HAP-1 (cell line): ENCODE data around the gene ELFN1.

Experiments
- DNase-seq, 2 experiments: peaks; one replicate each; pipeline ENCODE4 v3.0.0-alpha.2; 2016 to 2020; ENCODE audit warnings: low spot score in 2 of 2
- H3K27me3 ChIP-seq: fragments of 250-450 bp; sonication (Bioruptor Pico); 2 replicates; pipeline ENCODE4 v1.5.1; 2020; ENCODE audit warnings: low read depth, mild to moderate bottlenecking, moderate library complexity
- H3K36me3 ChIP-seq: fragments of 250-450 bp; sonication (Bioruptor Pico); replicated peaks from 2 replicates; pipeline ENCODE4 v1.5.1; 2020; ENCODE audit warnings: mild to moderate bottlenecking
- H3K4me1 ChIP-seq: fragments of 250-450 bp; sonication (Bioruptor Pico); 2 replicates; pipeline ENCODE4 v1.5.1; 2020; ENCODE audit warnings: mild to moderate bottlenecking
- H3K4me3 ChIP-seq: fragments of 250-450 bp; sonication (Bioruptor Pico); 2 replicates; pipeline ENCODE4 v1.5.1; 2020; ENCODE audit warnings: mild to moderate bottlenecking, moderate library complexity
- H3K9me3 ChIP-seq: fragments of 250-450 bp; sonication (Bioruptor Pico); 2 replicates; pipeline ENCODE4 v1.5.1; 2020; ENCODE audit warnings: mild to moderate bottlenecking, moderate library complexity
- in situ Hi-C: fragments of 300-500 bp; cut with MboI; formaldehyde crosslinking; loops from 3 replicates; pipeline ENCODE4 v1.14.3; 2020; ENCODE audit warnings: low sequenced_read_pairs, inconsistent platforms, mixed read lengths

The ELFN1 gene

DNA sequence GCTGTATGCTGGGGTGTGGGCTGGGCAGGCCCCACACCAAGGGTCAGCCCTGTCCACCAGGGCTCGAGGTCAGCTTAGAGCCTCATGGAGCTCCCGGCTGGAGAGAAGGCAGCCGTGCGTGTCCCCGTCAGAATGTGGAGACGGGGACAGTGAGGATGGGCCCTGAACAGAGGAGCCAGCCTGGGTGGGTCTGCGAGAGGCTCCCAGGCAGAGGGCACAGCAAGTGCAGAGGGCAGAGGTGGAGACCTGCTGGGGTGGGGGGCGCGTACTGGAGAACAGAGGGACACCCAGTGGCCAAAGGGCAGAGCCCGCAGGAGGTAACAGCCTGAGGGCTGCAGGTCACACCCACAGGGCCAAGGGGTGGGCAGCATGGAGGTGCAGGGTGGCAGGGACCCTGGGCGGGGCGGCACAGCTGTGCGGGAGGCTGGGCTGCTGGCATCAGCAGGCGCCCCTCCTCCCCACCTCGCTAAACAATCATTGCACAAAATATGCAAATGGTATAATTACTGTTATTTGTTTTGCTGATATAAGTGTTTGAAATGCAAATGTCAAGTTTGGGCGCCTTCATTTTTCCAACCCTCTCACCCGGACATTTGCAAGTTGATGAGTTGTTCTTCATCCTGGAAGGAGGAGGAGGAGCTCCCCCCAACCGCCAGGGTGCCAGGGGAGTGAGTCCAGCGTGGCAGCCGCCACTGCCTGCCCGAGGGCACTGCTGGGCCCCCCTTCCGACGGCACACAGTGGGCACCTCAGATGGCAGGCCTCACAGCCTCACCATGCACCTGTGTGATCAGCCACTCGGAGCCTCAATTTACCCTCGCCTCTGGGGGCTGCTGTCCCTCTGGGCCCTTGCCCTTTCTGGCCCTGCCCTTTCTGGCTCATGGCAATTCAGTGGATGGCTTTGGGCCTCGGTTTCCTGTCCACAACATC lies 35.0 kb downstream of the ELFN1 start:
- peaks cover 5% of the 10 kb centered on the region; the same call in 1 of the 2 replicates for H3K4me1 ChIP-seq
- DNase-seq: peak in 1 of 2 experiments; percentile 8
- H3K36me3 ChIP-seq: no peaks in the 10 kb centered on the region
- in situ Hi-C loops: no loop called here
- H3K4me3 ChIP-seq: no peak overlapping the region
- peaks cover 3% of the 10 kb centered on the region; the same call in 1 of the 2 replicates for H3K9me3 ChIP-seq
- no peaks in the 10 kb centered on the region for H3K27me3 ChIP-seq

DNA sequence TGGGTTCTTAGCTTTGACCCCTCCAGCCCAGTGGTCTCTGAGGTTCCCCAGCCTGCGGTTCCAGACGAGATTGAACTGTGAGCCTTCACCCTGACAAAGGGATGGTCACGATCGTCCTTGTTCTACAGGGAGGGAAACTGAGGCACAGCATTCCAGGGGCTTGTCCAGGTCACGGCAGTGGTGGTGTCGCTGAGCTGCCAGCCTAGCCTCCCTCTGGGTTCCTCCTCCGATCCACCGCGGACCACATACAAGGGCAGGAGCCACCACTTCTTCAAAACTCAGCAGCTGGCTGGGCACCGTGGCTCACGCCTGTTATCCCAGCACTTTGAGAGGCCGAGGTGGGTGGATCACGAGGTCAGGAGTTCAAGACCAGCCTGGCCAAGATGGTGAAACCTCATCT lies 35.8 kb downstream of the ELFN1 start:
- H3K27me3 ChIP-seq: no peaks in the 10 kb centered on the region
- in situ Hi-C loops: no loop called here

DNA sequence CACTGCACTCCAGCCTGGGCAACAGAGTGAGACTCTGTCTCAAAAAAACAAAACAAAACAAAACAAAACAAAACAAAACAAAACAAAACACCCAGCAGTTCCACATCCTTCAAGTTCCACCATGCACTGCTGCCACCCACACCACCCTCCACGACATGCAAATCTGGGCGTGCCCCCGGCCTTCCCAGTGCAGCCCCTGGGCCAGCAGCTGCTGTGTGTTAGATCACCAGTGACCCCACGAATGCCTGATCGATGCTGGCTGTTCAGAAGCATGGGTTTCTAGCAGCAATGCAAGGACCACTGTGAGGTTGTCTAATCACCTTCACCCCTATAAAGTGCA lies 36.3 kb downstream of the ELFN1 start:
- Histone ChIP-seq H3K9me3 (peaks cover 5% of the 10 kb centered on the region; the same call in 1 of the 2 replicates), H3K4me3 (no peak overlapping the region), H3K27me3 (no peaks in the 10 kb centered on the region), H3K36me3 (no peaks in the 10 kb centered on the region), H3K4me1 (peaks cover 5% of the 10 kb centered on the region; the same call in 1 of the 2 replicates)
- in situ Hi-C loops: no loop called here
- DNase-seq: peak in 1 of 2 experiments; percentile 6

More for the DNA sequence above, 35.8 kb downstream of the ELFN1 start:
- Histone ChIP-seq H3K4me1 (peaks cover 5% of the 10 kb centered on the region; the same call in 1 of the 2 replicates), H3K36me3 (no peaks in the 10 kb centered on the region), H3K4me3 (no peak overlapping the region), H3K9me3 (peaks cover 5% of the 10 kb centered on the region; the same call in 1 of the 2 replicates)
- DNase-seq: peak in 1 of 2 experiments; percentile 5

DNA sequence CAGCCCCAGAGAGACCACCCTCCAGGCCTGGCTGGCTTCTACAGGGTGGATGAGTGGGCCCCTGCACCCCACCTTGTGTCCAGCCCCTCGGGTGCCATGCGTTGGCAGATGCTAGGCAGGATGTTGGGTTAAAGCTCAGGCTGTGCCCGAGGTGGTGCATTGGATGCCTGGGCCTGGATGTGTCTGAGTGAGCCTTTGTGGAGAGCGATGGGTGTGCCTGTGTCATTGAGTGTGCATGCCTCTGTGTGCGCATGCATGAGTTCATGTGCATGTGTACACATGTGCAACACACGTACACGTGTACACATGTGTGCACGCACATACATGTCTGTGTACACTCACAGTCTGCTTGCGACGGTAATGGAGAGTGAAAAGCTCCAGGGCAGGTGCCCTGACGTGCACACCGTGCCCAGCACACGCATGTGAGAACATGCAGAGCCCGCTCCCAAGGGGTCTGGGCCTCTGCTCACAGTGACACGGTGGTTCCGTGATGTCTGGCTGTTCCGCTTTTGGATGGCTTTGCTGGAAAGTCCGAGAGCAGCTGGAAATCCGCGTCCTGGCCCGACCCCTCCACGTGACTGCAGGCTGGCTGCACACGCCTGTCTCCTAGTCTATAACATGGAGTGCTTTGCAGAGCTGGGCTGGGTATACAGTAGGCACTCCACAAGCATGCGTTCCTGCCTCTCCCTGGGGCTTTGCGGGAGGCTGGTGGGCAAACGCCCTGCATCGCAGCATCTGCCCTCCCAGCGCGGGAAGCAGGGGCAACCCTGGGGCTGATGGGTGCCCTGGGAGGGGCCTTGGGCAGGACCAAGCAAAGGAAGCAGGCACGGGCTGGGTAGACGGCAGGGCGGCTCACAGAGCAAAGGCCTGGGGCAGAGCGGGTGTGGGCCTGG lies 36.9 kb downstream of the ELFN1 start:
- in situ Hi-C loops: no loop called here
- peak in 1 of 2 experiments; percentile 7 for DNase-seq
- H3K27me3 ChIP-seq: no peaks in the 10 kb centered on the region

DNA sequence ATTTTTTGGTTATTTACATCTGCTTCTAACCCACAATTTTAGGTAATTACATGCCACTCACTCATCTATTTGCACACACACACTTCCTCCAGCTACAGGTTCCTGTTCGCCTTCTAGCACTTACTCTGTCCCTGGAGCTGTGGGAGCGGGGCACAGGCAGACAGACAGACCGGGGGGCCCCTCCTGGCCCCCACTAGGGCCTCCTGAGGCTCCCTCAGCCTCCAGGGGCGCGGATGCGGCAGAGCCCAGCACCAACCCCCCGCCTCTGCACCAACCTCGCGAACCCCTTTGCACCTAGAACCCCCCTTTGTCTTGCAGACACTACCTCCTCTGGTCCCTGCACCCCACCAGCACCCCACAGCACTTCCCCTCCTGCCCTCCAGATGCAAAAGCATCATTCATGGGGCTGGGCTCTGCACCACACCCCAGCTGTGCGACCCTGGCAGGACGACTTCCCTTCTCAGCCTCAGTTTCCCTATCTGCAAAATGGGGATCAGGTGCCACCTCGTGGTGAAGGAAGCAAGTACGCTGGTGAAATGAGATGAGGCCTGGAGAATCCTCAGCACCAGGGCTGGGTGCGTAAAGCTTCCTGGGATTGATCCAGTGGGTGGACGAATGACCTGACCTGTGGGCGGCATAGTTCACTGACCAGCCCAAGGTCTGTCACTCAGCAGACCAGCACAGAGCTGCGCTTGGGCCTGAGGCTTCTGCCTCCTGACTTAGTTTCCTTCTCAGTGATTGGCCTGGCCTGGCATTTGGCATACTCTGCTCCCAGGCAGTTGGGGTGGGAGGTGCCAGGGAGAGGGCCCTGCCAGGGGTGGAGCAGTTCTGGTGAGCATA lies 37.9 kb downstream of the ELFN1 start:
- DNase-seq: peak in 1 of 2 experiments; percentile 6
- Histone ChIP-seq H3K27me3 (no peaks in the 10 kb centered on the region), H3K36me3 (no peaks in the 10 kb centered on the region)

More for the DNA sequence above, 36.9 kb downstream of the ELFN1 start:
- no peak overlapping the region for H3K4me3 ChIP-seq
- peaks cover 5% of the 10 kb centered on the region; the same call in 1 of the 2 replicates for H3K9me3 ChIP-seq
- H3K36me3 ChIP-seq: no peaks in the 10 kb centered on the region
- peaks cover 5% of the 10 kb centered on the region; the same call in 1 of the 2 replicates for H3K4me1 ChIP-seq

DNA sequence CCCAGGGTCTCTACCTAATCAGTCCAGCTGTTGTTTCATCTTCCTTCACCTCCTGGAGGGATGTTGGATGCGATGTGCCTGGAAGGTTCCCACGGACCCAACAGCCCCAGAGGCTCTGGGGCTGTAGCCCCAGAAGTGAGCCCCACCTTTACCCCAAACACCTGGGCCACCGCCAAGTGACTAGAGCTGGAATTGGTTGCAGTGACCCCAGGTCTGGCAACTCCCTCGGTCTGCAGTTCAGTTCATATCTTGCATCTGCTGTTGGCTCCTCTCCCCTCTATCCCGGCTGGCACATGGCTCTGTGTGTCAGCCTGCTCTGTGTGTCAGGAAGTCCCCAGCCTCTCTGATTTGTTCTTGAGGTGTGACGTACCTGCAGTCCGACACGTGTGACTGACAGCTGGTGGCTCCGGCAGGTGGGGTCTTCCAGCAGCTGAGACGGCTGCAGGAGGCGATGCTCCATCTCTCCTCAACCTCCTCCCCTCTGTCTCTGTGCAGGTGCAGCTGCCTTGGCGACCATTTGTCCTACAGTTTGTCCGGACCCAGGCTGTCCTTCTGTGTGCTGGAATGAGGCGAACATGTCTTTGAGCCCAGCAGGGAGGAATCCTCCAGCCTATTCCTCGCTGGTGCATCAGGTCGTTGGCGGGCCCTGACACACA lies 38.6 kb downstream of the ELFN1 start:
- in situ Hi-C loops: no loop called here
- no peaks in the 10 kb centered on the region for H3K36me3 ChIP-seq
- H3K27me3 ChIP-seq: no peaks in the 10 kb centered on the region
- no peak overlapping the region for H3K4me3 ChIP-seq
- peaks cover 5% of the 10 kb centered on the region; the same call in 1 of the 2 replicates for H3K4me1 ChIP-seq
- 0 out of 2 replicates have a peak, but pooled peaks cover 2% of the 10 kb centered on the region for H3K9me3 ChIP-seq
- no peak for DNase-seq

More for the DNA sequence above, 37.9 kb downstream of the ELFN1 start:
- H3K4me3 ChIP-seq: no peak overlapping the region
- in situ Hi-C loops: no loop called here
- H3K4me1 ChIP-seq: peaks cover 5% of the 10 kb centered on the region; the same call in 1 of the 2 replicates
- H3K9me3 ChIP-seq: peaks cover 5% of the 10 kb centered on the region; the same call in 1 of the 2 replicates

DNA sequence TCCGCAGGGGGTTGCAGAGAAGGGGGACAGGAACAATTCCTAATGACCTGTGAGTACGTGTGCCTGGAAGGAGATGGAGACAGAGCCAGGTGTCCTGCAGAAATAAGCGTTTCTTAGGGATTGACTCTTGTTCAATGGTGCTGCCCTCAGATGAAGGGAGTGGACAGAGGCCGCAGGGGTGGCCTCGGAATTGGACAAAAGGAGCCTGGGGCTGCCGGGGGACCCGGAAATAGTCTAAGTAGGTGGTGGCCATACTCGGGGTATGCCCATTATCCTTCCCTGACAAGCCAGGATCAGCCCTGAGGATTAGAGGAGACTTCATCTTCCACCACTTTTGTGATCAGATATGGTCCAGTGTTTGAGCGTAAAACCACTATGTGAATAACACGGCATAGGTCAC lies 39.2 kb downstream of the ELFN1 start:
- DNase-seq: no peak
- Histone ChIP-seq H3K4me3 (no peak overlapping the region), H3K36me3 (no peaks in the 10 kb centered on the region), H3K4me1 (peaks cover 5% of the 10 kb centered on the region; the same call in 1 of the 2 replicates), H3K27me3 (no peaks in the 10 kb centered on the region), H3K9me3 (0 out of 2 replicates have a peak, but pooled peaks cover 2% of the 10 kb centered on the region)
- in situ Hi-C loops: no loop called here

DNA sequence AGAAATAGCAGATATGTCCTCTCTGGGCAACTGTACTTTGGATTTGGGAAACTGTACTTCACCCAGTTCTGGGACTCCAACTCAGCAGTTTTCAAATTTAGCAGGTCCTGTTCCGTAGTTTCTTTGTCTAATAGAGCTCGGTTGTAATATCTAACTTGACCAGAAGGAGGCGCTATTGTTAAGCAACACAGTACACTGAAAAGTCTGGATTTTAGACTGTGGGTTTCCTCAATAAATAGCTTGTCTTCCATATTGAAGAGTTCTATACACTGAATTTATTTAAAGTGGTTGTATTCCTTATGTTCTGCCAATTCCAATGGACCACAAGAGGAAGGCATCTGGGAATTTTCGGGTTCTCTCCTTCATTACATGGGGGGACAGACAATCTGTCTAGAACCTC lies 39.8 kb downstream of the ELFN1 start:
- Histone ChIP-seq H3K27me3 (no peaks in the 10 kb centered on the region), H3K4me3 (no peak overlapping the region), H3K4me1 (peaks cover 5% of the 10 kb centered on the region; the same call in 1 of the 2 replicates), H3K9me3 (0 out of 2 replicates have a peak, but pooled peaks cover 2% of the 10 kb centered on the region), H3K36me3 (no peaks in the 10 kb centered on the region)
- DNase-seq: no peak
- in situ Hi-C loops: no loop called here

DNA sequence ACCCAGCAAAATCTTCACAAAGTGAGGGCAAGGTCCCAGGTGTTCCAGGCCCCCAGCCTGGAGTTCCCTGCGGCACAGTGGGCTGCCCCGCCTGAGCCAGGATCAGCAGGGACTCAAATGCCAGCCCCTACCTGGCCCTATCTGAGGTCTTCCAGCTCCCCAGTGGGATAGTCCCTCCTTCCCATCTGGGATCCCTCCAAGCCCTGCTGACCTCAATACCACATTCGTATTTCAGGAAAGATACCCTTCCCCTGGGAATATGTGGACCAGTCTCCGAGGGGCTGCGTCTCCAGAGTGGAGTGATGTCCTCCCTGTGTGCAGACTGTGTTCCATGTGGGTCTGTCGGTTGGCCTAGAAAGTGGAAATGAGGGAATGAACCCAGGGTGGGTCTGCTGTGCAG lies 40.9 kb downstream of the ELFN1 start:
- DNase-seq: no peak
- H3K27me3 ChIP-seq: no peaks in the 10 kb centered on the region
- H3K36me3 ChIP-seq: no peaks in the 10 kb centered on the region
- 0 out of 2 replicates have a peak, but pooled peaks cover 2% of the 10 kb centered on the region for H3K9me3 ChIP-seq
- in situ Hi-C loops: no loop called here
- no peaks in the 10 kb centered on the region for H3K4me1 ChIP-seq
- H3K4me3 ChIP-seq: no peak overlapping the region

DNA sequence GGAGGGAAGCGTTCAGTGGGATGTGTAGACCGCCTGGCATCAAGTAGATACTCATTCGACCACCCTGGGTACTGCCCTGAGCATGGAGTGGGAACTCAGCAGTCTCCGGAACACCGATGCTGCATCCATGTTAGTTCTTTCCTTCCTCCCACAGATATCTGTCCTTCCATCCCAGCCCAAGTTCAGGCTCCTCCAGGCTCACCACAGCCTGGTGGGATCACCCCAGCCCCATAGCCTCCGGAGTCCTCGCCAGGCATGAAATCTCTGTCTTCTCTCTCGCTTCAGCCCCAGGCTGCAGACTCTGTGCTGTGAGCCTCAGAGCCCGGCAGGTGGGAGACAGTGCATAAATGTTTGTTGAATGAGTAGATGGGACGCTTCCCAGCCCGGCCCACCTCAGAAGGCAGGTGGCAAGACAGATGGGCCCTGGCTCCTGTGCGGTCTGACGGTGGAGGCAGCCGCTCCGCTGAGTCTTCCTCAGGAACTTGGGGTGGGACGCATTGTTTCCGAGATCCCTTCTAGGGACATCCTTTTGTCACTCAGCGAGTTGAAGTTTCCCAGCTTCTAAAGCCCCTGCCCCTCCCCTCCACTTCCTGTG lies 42.9 kb downstream of the ELFN1 start:
- no peak overlapping the region for H3K4me3 ChIP-seq
- H3K4me1 ChIP-seq: no peaks in the 10 kb centered on the region
- in situ Hi-C loops: no loop called here
- no peak for DNase-seq
- H3K27me3 ChIP-seq: no peaks in the 10 kb centered on the region
- H3K9me3 ChIP-seq: 0 out of 2 replicates have a peak, but pooled peaks cover 2% of the 10 kb centered on the region
- H3K36me3 ChIP-seq: no peaks in the 10 kb centered on the region

DNA sequence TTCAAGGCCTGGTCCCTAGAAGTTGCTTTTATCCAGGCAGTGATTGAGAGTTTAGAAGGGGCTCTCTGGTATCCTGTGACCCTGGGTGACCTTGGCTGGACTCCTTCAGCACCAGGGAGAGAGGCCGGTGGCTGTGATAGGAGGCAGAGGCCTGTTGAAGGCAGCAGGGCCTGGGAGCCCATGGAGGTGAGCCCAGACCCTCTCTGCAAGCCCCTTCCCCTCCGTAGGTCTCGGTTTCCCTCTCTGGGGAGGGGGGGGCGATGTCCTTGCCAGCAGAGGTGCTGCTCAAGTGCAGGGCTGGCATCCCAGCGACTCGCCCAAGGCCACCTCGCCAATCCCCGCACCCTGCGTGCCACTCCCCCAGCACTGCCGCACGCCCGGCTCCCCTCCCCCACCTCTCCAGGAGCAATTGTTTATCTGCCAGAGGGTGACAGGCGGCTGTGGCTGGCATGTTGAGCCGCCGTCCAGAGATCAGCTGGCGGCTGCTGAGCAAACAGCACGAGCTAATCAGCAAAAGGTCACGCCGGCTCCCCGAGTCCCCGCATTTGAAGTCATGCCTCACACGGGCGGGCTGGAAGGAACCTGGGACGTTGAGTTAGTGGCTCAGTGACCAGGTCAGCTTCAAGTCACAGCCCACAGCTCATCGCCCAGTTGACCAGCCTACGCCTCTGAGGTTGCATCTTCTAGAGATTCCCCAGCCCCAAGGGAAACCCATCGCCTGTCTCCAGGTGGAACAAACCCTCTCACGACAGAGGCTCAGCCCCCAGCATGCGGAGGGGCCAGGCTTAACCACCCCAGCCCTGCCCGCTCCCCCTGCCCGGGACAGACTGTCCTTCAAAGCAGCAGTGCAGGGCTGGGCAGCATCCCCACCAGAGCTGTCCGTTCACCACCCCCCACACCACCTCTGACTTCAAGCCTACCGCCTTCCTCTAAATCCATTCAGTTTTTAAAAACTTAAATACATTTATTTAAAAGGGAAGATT lies 43.7 kb downstream of the ELFN1 start:
- Histone ChIP-seq H3K36me3 (no peaks in the 10 kb centered on the region), H3K4me1 (no peaks in the 10 kb centered on the region), H3K9me3 (0 out of 2 replicates have a peak, but pooled peaks cover 2% of the 10 kb centered on the region), H3K4me3 (no peak overlapping the region), H3K27me3 (no peaks in the 10 kb centered on the region)
- DNase-seq: no peak
- in situ Hi-C loops: no loop called here
